ENCODE results near the gene MXRA7. TPM values are rescaled to one million over a fixed set of nuclear protein-coding genes. Genes with fewer than 3 reads are reported as not detected.

The MXRA7 gene
- total RNA-seq, 1 experiment from 2014 or later, result 33.6 TPM

- TF ChIP-seq CTCF (IDR thresholded peaks at IDR 0.05; ENCODE audit: unreplicated experiment), result no peak
- intact Hi-C loops (cut with micrococcal nuclease), result loop anchor here (2.0 kb wide), 1 partner anchor 25 kb away; no protein-coding TSS in a partner anchor
- no peaks in the 10 kb centered on the region for H3K9me3 Mint-ChIP-seq (ENCODE audit: unreplicated experiment)
- no peak overlapping the region for H3K4me3 Mint-ChIP-seq (ENCODE audit: unreplicated experiment)
- BruUV-seq (replicated peaks), result no TSS peak
- CTCF ChIA-PET, result interaction anchor here (0.5 to 1.7 kb wide), 2 partner anchors 12 to 243 kb away, joined by 3 to 11 read pairs; no protein-coding TSS in a partner anchor
- POLR2A ChIA-PET, result interaction anchor here (1.3 kb wide), 1 partner anchor 12 kb away, joined by 3 read pairs; no protein-coding TSS in a partner anchor
- no peak overlapping the region for H3K27ac Mint-ChIP-seq (ENCODE audit: low read depth, unreplicated experiment)
- DNase-seq (ENCODE audit: unreplicated experiment), result no peak
- no peaks in the 10 kb centered on the region for H3K27me3 Mint-ChIP-seq (ENCODE audit: insufficient read depth, unreplicated experiment)
- peaks cover 1% of the 10 kb centered on the region for H3K4me1 Mint-ChIP-seq (ENCODE audit: insufficient read depth, unreplicated experiment)
- no peaks in the 10 kb centered on the region for H3K36me3 Mint-ChIP-seq (ENCODE audit: insufficient read depth, unreplicated experiment)
Measured at GRCh38 chr17:76635659-76636360, 75.0 kb downstream of the MXRA7 start.

GRCh38 chr17:76635039-76635438, 75.7 kb downstream of the MXRA7 start:
- CTCF ChIA-PET, result interaction anchor here (0.5 to 1.7 kb wide), 2 partner anchors 11 to 114 kb away, joined by 3 to 11 read pairs; no protein-coding TSS in a partner anchor
- Mint-ChIP-seq H3K4me3 (ENCODE audit: unreplicated experiment) (no peak overlapping the region), H3K36me3 (ENCODE audit: insufficient read depth, unreplicated experiment) (no peaks in the 10 kb centered on the region), H3K27ac (ENCODE audit: low read depth, unreplicated experiment) (no peak overlapping the region), H3K27me3 (ENCODE audit: insufficient read depth, unreplicated experiment) (no peaks in the 10 kb centered on the region), H3K4me1 (ENCODE audit: insufficient read depth, unreplicated experiment) (no peaks in the 10 kb centered on the region), H3K9me3 (ENCODE audit: unreplicated experiment) (no peaks in the 10 kb centered on the region)
- TF ChIP-seq CTCF (IDR thresholded peaks at IDR 0.05; ENCODE audit: unreplicated experiment), result no peak
- POLR2A ChIA-PET, result interaction anchor here (1.3 kb wide), 1 partner anchor 12 kb away, joined by 3 read pairs; no protein-coding TSS in a partner anchor
- BruUV-seq (replicated peaks), result no TSS peak
- no peak for DNase-seq (ENCODE audit: unreplicated experiment)
- intact Hi-C loops (cut with micrococcal nuclease), result no loop called here

- intact Hi-C loops (cut with micrococcal nuclease), result no loop called here
- DNase-seq (ENCODE audit: unreplicated experiment), result no peak
- Mint-ChIP-seq H3K36me3 (ENCODE audit: insufficient read depth, unreplicated experiment) (no peaks in the 10 kb centered on the region), H3K27ac (ENCODE audit: low read depth, unreplicated experiment) (no peak overlapping the region), H3K4me1 (ENCODE audit: insufficient read depth, unreplicated experiment) (no peaks in the 10 kb centered on the region), H3K9me3 (ENCODE audit: unreplicated experiment) (no peaks in the 10 kb centered on the region), H3K27me3 (ENCODE audit: insufficient read depth, unreplicated experiment) (no peaks in the 10 kb centered on the region), H3K4me3 (ENCODE audit: unreplicated experiment) (no peak overlapping the region)
- ChIA-PET POLR2A (interaction anchor here (0.7 kb wide), 1 partner anchor 69 kb away, joined by 3 read pairs; no protein-coding TSS in a partner anchor), CTCF (interaction anchor here (1.2 to 1.7 kb wide), 3 partner anchors 10 to 111 kb away, joined by 4 to 11 read pairs (median 9); no protein-coding TSS in a partner anchor)
- BruUV-seq (replicated peaks), result no TSS peak
- TF ChIP-seq CTCF (IDR thresholded peaks at IDR 0.05; ENCODE audit: unreplicated experiment), result no peak
Measured at GRCh38 chr17:76633628-76634328, 77.0 kb downstream of the MXRA7 start.
